ENCODE measurements around the gene RAPGEF2. TPM values are rescaled to one million over a fixed set of nuclear protein-coding genes. Genes with fewer than 3 reads are reported as not detected.
"Not testable (repeated sequence)": the region's sequence is repeated elsewhere in the genome, so short reads cannot be mapped to it uniquely, and the experiment has no call there.

Gene RAPGEF2
- total RNA-seq, 2 donors from 2014 or later: 22.8 to 40.0 TPM

- H3K36me3 ChIP-seq: no peaks in the 10 kb centered on the region
- H3K4me1 ChIP-seq: no peaks in the 10 kb centered on the region
- DNase-seq: no peak
- intact Hi-C loops (cut with DNase I): no loop called here
- no peak overlapping the region for H3K4me3 ChIP-seq
- no peak overlapping the region for H3K27ac ChIP-seq
- no peaks in the 10 kb centered on the region for H3K9me3 ChIP-seq
- no peak overlapping the region for H3K9ac ChIP-seq (ENCODE audit: low read depth in 2 of 2, low read length in 2 of 2)
- no peaks in the 10 kb centered on the region for H3K27me3 ChIP-seq
- no peak for TF ChIP-seq CTCF (IDR thresholded peaks at IDR 0.05)
Measured at GRCh38 chr4:159069922-159070321, 33.0 kb upstream of the RAPGEF2 start.

GRCh38 chr4:159070742-159071141 is 32.1 kb upstream of the RAPGEF2 start:
- Histone ChIP-seq H3K27ac (peak overlapping the region; percentile 49), H3K4me3 (no peak overlapping the region), H3K9ac (ENCODE audit: low read depth in 2 of 2, low read length in 2 of 2) (no peak overlapping the region), H3K9me3 (no peaks in the 10 kb centered on the region), H3K4me1 (no peaks in the 10 kb centered on the region), H3K36me3 (no peaks in the 10 kb centered on the region), H3K27me3 (no peaks in the 10 kb centered on the region)
- no peak for TF ChIP-seq CTCF (IDR thresholded peaks at IDR 0.05)
- intact Hi-C loops (cut with DNase I): no loop called here
- no peak for DNase-seq

- intact Hi-C loops (cut with DNase I): no loop called here
- no peak for TF ChIP-seq CTCF (IDR thresholded peaks at IDR 0.05)
- Histone ChIP-seq H3K27ac (peak overlapping the region; percentile 49), H3K9ac (ENCODE audit: low read depth in 2 of 2, low read length in 2 of 2) (no peak overlapping the region), H3K27me3 (no peaks in the 10 kb centered on the region), H3K36me3 (no peaks in the 10 kb centered on the region), H3K9me3 (no peaks in the 10 kb centered on the region), H3K4me3 (no peak overlapping the region), H3K4me1 (no peaks in the 10 kb centered on the region)
- DNase-seq: peak; percentile 24
Measured at GRCh38 chr4:159071178-159071968, 31.5 kb upstream of the RAPGEF2 start.

GRCh38 chr4:159071969-159072765 is 30.7 kb upstream of the RAPGEF2 start:
- intact Hi-C loops (cut with DNase I): no loop called here
- no peak for DNase-seq

GRCh38 chr4:159075531-159075932 is 27.3 kb upstream of the RAPGEF2 start:
- Histone ChIP-seq H3K9ac (ENCODE audit: low read depth in 2 of 2, low read length in 2 of 2) (no peak overlapping the region), H3K9me3 (no peaks in the 10 kb centered on the region)
- intact Hi-C loops (cut with DNase I): no loop called here

More at GRCh38 chr4:159071969-159072765, 30.7 kb upstream of the RAPGEF2 start:
- no peaks in the 10 kb centered on the region for H3K27me3 ChIP-seq
- no peak for TF ChIP-seq CTCF (IDR thresholded peaks at IDR 0.05)
- H3K9ac ChIP-seq (ENCODE audit: low read depth in 2 of 2, low read length in 2 of 2): no peak overlapping the region
- H3K4me1 ChIP-seq: no peaks in the 10 kb centered on the region
- H3K27ac ChIP-seq: peak overlapping the region; percentile 49
- no peaks in the 10 kb centered on the region for H3K9me3 ChIP-seq
- no peaks in the 10 kb centered on the region for H3K36me3 ChIP-seq
- H3K4me3 ChIP-seq: no peak overlapping the region

GRCh38 chr4:159077018-159077417 is 25.9 kb upstream of the RAPGEF2 start:
- DNase-seq, H3K27ac ChIP-seq: not testable (repeated sequence)

More at GRCh38 chr4:159075531-159075932, 27.3 kb upstream of the RAPGEF2 start:
- H3K27ac ChIP-seq: no peak overlapping the region
- no peak for DNase-seq
- H3K27me3 ChIP-seq: no peaks in the 10 kb centered on the region
- H3K36me3 ChIP-seq: no peaks in the 10 kb centered on the region
- no peak for TF ChIP-seq CTCF (IDR thresholded peaks at IDR 0.05)
- H3K4me1 ChIP-seq: no peaks in the 10 kb centered on the region
- no peak overlapping the region for H3K4me3 ChIP-seq

More at GRCh38 chr4:159077018-159077417, 25.9 kb upstream of the RAPGEF2 start:
- H3K9ac ChIP-seq (ENCODE audit: low read depth in 2 of 2, low read length in 2 of 2); H3K36me3 ChIP-seq; intact Hi-C loops (cut with DNase I); H3K4me1 ChIP-seq; H3K4me3 ChIP-seq; H3K27me3 ChIP-seq; H3K9me3 ChIP-seq: not testable (repeated sequence)

Data from colonic mucosa (tissue), 4 donors.